Osteocyte (in vitro differentiated cells): ENCODE measurements around the gene RNF166. TPM values are rescaled to one million over a fixed set of nuclear protein-coding genes. Genes with fewer than 3 reads are reported as not detected.
A peak's percentile ranks its signal among the peaks of the same experiment; 100 is the strongest.

Experiments
- DNase-seq: peaks from one replicate; pipeline ENCODE4 v3.0.0; 2021; ENCODE audit warnings: mixed read lengths; ENCODE audit not compliant: unreplicated experiment; ENCODE audit errors: extremely low spot score
- H3K27ac Mint-ChIP-seq: one replicate; pipeline ENCODE4 v1.8.0; 2021; ENCODE audit warnings: mild to moderate bottlenecking, mixed read lengths; ENCODE audit not compliant: unreplicated experiment
- H3K27me3 Mint-ChIP-seq: one replicate; pipeline ENCODE4 v1.8.0; 2021; ENCODE audit warnings: mixed read lengths; ENCODE audit not compliant: unreplicated experiment
- H3K36me3 Mint-ChIP-seq: one replicate; pipeline ENCODE4 v1.8.0; 2021; ENCODE audit warnings: mixed read lengths; ENCODE audit not compliant: unreplicated experiment
- H3K4me1 Mint-ChIP-seq: one replicate; pipeline ENCODE4 v1.8.0; 2021; ENCODE audit warnings: mixed read lengths; ENCODE audit not compliant: unreplicated experiment
- H3K4me3 Mint-ChIP-seq: one replicate; pipeline ENCODE4 v1.8.0; 2021; ENCODE audit warnings: mild to moderate bottlenecking, moderate library complexity, mixed read lengths; ENCODE audit not compliant: unreplicated experiment
- H3K9me3 Mint-ChIP-seq: one replicate; pipeline ENCODE4 v1.8.0; 2021; ENCODE audit warnings: mixed read lengths; ENCODE audit not compliant: unreplicated experiment
- total RNA-seq: library from RNA; stranded (reverse); gene quantifications from 2 replicates; pipeline ENCODE4 v1.2.1, GENCODE V29; 2021
- TF ChIP-seq, protein P1 (sequence below): fragments of 200-600 bp; sonication (generic); IDR thresholded peaks from 2 replicates; pipeline ENCODE4 v1.5.0; 2021; ENCODE audit warnings: antibody characterized with exemption, mild to moderate bottlenecking, moderate library complexity

The RNF166 gene
- total RNA-seq, 1 donor from 2014 or later = 17.2 TPM

GRCh38 chr16:88665570-88665969, 40.6 kb downstream of the RNF166 start:
- no peaks in the 10 kb centered on the region for H3K9me3 Mint-ChIP-seq
- DNase-seq = no peak
- TF ChIP-seq, protein P1, sequence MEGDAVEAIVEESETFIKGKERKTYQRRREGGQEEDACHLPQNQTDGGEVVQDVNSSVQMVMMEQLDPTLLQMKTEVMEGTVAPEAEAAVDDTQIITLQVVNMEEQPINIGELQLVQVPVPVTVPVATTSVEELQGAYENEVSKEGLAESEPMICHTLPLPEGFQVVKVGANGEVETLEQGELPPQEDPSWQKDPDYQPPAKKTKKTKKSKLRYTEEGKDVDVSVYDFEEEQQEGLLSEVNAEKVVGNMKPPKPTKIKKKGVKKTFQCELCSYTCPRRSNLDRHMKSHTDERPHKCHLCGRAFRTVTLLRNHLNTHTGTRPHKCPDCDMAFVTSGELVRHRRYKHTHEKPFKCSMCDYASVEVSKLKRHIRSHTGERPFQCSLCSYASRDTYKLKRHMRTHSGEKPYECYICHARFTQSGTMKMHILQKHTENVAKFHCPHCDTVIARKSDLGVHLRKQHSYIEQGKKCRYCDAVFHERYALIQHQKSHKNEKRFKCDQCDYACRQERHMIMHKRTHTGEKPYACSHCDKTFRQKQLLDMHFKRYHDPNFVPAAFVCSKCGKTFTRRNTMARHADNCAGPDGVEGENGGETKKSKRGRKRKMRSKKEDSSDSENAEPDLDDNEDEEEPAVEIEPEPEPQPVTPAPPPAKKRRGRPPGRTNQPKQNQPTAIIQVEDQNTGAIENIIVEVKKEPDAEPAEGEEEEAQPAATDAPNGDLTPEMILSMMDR = no peak
- H3K4me3 Mint-ChIP-seq = no peak overlapping the region
- H3K27ac Mint-ChIP-seq = no peak overlapping the region
- H3K4me1 Mint-ChIP-seq = peaks cover 18% of the 10 kb centered on the region
- no peaks in the 10 kb centered on the region for H3K36me3 Mint-ChIP-seq
- no peaks in the 10 kb centered on the region for H3K27me3 Mint-ChIP-seq

GRCh38 chr16:88665148-88665547, 41.1 kb downstream of the RNF166 start:
- no peak for DNase-seq
- H3K4me1 Mint-ChIP-seq = peaks cover 18% of the 10 kb centered on the region
- H3K27ac Mint-ChIP-seq = no peak overlapping the region
- H3K27me3 Mint-ChIP-seq = no peaks in the 10 kb centered on the region
- peak overlapping the region; percentile 15 for H3K4me3 Mint-ChIP-seq
- TF ChIP-seq, protein P1 = no peak
- H3K36me3 Mint-ChIP-seq = no peaks in the 10 kb centered on the region
- no peaks in the 10 kb centered on the region for H3K9me3 Mint-ChIP-seq

DNA sequence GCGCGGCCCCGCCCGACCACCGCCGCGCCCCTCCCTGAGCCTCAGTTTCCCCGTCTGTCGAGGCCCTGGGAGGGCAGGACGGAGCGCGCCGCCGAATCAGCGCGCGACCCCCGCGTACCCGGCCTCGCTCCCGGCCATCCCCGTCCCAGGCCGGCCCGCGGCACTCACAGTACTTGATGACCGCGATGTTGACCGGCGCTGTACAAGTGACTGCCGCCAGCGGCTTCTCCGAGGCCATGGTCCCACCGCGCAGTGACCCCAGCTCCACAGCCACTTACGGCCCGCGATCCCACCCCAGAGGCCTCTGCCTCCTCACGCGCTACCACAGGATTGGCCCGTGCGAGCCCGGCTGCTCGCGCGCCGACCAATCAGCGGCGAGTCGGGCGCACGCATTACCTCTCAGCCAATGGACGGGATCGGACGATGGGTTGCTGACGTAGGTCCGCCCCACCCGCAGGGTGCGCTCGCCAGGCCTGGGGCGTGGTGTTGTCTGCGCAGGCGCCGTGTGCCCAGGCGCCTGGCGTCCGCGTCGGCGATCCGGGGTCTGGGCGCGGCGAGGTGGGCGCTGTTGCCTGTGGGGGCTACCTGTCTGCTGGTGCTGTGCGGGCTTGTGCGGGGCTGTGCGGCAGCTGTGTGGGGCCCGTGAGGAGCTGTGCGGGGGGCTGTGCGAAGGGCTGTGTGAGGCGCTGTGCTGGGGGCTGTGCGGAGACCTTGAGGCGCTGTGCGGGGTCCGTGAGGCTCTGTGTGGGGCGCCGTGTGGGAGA, 43.2 kb downstream of the RNF166 start, which contains the start of gene MVD:
MVD (minus strand) TSS at position 249 of the 764 bp plus-strand sequence; CDS start at position 238, 11 bp downstream.
- peaks cover 16% of the 10 kb centered on the region for H3K4me1 Mint-ChIP-seq
- H3K9me3 Mint-ChIP-seq = no peaks in the 10 kb centered on the region
- H3K36me3 Mint-ChIP-seq = no peaks in the 10 kb centered on the region
- H3K27me3 Mint-ChIP-seq = no peaks in the 10 kb centered on the region
- peak within 1 kb of the TSS; percentile 90 for H3K27ac Mint-ChIP-seq
- peak; percentile 99 for DNase-seq
- peak within 1 kb of the TSS; percentile 86 for H3K4me3 Mint-ChIP-seq
- TF ChIP-seq, protein P1 = no peak

- TF ChIP-seq, protein P1 = no peak
- Mint-ChIP-seq H3K9me3 (no peaks in the 10 kb centered on the region), H3K27ac (peak overlapping the region; percentile 81), H3K36me3 (no peaks in the 10 kb centered on the region), H3K4me1 (peaks cover 16% of the 10 kb centered on the region), H3K4me3 (peak overlapping the region; percentile 86), H3K27me3 (no peaks in the 10 kb centered on the region)
- no peak for DNase-seq
Observed at GRCh38 chr16:88662222-88662842, 43.9 kb downstream of the RNF166 start.

GRCh38 chr16:88661468-88661867, 44.7 kb downstream of the RNF166 start:
- H3K27ac Mint-ChIP-seq = no peak overlapping the region
- peak overlapping the region; percentile 5 for H3K4me3 Mint-ChIP-seq
- TF ChIP-seq, protein P1 = no peak
- no peaks in the 10 kb centered on the region for H3K9me3 Mint-ChIP-seq
- H3K27me3 Mint-ChIP-seq = no peaks in the 10 kb centered on the region
- no peaks in the 10 kb centered on the region for H3K36me3 Mint-ChIP-seq
- peaks cover 16% of the 10 kb centered on the region for H3K4me1 Mint-ChIP-seq
- no peak for DNase-seq
